Measurements from ENCODE around the gene STX16.

- TF ChIP-seq SP1 (CRISPR knock-in tag; conservative IDR thresholded peaks at IDR 0.05) (no peak), ZBTB21 (CRISPR knock-in tag; IDR thresholded peaks at IDR 0.05; ENCODE audit: borderline replicate concordance) (no peak), TP53 (CRISPR knock-in tag; IDR thresholded peaks at IDR 0.05) (no peak), CTCF (IDR thresholded peaks at IDR 0.05) (no peak), MLX (CRISPR knock-in tag; IDR thresholded peaks at IDR 0.05) (no peak), FOXJ3 (CRISPR knock-in tag; IDR thresholded peaks at IDR 0.05; ENCODE audit: borderline replicate concordance) (no peak), ESRRA (CRISPR knock-in tag; IDR thresholded peaks at IDR 0.05; ENCODE audit: borderline replicate concordance) (no peak), ATF2 (CRISPR knock-in tag; IDR thresholded peaks at IDR 0.05; ENCODE audit: borderline replicate concordance, low read depth) (no peak), NR3C1 (CRISPR knock-in tag; conservative IDR thresholded peaks at IDR 0.05; ENCODE audit: low read depth) (no peak)
Measured at GRCh38 chr20:58702161-58702510, 51.1 kb downstream of the STX16 start.

Data from WTC11 (cell line).